Activated CD4-positive, CD25-positive, alpha-beta regulatory T cell (primary cell): ENCODE data around the gene SLC30A3.

Source experiments
- DNase-seq, 4 experiments: peaks; one replicate each; lab custom pipeline; 2025; lab: John Stamatoyannopoulos, UW

Gene SLC30A3

DNA sequence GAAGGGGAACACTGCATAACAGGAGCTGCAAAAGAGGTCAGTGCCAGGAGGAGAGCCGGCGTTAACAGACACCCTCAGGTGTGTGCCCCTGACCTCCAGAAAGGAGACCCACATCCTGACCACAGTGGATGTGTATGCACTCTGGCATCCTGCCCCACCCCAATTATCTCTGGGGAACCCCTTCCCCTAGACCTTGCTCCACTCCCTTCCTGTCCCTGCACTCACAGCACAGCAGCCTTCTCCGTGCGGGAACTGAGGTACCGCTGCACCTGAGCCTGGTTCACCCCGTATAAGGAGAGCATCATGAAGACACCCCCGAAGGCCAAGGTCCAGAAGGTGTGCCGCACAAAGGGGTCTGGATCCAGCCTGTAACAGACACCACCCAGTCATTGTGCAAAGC, 58.3 kb downstream of the SLC30A3 start:
- no peak for DNase-seq

DNA sequence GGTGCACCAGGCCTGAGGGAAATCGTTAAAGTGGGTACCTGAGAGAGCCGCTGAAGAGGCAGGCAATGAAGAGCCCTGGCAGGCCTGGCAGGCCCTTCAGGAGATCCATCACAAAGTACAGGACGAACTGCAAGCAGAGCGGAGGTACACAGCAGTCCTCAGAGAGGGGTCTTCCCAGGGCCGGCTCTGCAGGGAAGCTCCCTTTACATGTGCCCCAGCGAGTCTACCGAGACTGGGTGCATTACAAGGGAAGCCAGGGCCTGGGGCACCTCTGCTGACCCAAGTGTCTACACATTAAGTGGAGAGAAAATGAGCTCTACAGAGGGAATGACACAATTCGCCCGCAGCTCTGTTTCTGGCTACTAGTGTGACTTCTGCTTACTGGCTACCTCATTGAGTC, 59.1 kb downstream of the SLC30A3 start:
- DNase-seq, result no peak
